ENCODE data around the gene TRABD2B.

Gene TRABD2B

DNA sequence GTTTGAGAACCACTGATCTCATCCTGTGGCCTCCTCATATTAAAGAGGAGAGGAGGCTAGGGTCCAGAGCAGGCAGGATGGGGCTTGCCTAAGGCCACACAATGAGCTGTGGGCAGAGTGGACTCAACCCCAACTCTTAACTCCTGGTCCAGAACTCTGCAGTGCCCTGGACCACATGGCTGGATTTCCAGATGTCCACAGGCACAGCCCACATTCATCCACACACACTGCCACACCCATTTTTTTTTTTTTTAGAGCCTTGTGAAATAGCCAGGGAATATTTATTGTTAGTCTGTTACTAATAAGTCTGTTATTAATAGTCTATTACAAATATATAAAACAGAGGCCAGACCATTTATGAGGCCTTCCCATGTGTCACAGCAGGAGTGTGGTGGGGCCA, 192.2 kb downstream of the TRABD2B start:
- FAIRE-seq, result no peak
- DNase-seq (ENCODE audit: low spot score), result no peak

DNA sequence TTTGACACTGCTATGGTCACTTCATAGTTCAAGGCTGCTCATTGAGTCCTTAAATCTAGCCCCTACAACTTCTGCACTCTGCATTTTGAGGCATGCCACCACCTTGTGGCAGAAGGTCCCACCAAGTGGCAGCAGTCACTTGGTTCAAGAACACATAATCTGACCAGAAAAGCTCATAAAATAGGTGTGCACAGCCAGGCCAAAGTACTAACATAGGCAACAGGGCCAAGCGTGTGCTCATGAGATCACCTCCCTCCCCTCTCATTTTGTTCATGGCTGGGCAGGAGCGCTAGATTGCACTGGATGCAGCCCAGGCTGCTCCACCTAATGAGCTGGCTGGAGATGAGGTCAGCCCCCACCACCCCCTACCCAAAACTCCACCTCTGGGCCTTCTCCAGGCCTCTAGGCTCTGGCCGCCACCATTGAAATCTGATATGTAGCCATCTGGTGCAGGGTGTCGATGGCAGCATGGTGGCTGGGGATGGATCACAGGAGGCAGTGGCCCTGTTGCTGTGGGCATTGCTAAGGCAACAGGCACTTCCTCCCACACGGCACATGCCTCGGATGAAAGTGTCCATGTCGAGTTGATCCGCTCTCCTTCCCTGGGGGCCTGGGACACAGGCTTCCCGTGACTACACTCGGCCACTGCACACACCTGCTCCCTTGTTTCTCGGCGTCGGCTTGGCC, 193.2 kb downstream of the TRABD2B start:
- FAIRE-seq (no peak), DNase-seq (ENCODE audit: low spot score) (no peak)

DNA sequence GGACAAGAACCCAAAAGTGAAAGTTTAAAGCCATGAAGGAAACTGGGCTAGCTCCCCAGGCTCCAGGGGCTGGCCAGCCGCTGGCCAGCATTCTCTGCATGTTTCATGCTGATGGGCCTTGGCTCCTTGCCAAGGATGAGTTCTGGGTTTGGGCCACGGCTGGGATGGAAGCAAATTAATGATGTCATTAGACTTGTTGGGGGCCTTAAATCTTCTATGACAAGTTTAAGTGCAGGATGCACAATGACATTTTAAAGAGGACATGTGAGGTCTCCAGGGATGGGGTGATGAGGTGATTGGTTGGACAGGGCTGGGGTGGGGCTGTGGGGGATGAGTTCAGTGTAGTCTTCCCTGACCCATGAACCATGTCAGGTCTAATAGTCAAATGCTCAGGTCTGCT, 199.6 kb downstream of the TRABD2B start:
- DNase-seq (ENCODE audit: low spot score) (peak; percentile 26), FAIRE-seq (no peak)

DNA sequence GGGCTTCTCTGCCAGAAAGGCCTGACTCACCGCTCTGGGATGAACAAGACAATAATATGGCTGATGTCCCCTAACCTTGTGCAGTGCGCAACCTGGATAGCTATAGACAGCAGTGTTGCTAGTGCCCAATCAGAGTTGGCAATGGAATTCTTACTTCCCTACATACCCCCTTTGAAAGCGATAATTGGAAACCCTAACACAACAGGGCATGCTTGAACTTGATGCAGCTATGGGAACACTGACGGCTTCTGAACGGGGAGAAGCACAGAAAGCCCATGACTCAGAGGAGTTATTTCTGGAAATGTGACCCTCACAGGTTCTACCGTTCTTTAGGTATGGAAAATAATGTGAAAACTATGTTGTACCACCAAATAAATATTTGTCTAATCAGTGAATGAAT, 200.6 kb downstream of the TRABD2B start:
- no peak for DNase-seq (ENCODE audit: low spot score)
- no peak for FAIRE-seq

DNA sequence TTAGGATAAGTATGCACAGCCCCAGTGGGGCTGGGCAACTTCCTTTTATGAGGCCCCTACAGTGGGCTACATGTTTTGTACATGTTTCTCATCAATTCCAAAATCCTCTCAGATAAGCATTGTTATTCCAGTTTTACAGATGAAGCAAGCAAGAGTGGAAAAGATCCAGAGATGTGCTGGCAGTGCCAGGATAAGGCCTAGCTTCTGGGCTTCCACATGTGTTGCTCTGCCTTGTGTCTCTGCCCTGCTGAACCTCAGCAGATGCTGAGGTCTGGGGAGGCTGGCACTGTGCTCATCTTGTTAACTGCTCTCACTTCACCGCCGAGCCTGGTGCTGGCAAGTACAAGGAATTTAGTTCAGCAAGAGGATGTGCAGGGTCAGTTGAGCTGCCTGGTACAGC, 202.1 kb downstream of the TRABD2B start:
- FAIRE-seq (no peak), DNase-seq (ENCODE audit: low spot score) (no peak)

DNA sequence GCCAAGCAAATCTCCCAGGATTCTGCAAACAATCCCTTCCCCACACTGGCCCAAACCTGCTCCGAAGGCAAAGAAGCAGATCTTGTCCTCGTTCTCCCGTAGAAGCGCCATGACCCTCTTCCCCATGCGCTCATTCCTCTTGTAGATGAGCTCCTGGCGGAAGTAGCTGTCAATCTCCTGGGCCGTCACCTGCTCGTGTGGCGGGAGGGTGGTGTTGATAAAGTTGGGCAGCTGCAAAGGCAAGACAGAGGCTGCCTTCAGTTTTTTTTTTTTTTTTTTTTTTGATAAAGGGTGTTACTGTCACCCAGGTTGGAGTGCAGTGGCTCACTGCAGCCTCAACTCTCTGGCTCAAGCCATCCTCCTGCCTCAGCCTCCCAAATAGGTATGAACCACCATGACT, 202.7 kb downstream of the TRABD2B start:
- FAIRE-seq, result no peak
- DNase-seq (ENCODE audit: low spot score), result no peak

DNA sequence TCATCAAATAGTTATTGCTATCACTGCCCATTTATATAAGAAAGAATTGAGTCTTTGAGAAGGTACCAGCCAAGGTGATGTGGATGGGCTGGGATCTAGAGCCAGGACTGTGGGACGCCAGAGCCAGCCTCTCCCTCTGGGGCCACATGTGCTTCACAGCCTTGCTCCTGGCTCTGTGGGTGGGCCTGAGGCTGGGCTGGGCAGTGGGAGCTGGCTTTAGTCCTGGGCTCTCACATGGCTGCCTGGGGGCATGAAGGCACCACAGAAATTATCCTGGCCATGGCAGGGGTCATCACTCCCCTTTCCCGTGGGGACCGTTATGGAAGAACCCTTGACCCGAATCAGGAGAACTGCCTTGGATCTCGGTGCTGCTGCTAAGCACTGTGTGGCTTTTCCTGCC, 203.1 kb downstream of the TRABD2B start:
- DNase-seq (ENCODE audit: low spot score) (no peak), FAIRE-seq (no peak)

DNA sequence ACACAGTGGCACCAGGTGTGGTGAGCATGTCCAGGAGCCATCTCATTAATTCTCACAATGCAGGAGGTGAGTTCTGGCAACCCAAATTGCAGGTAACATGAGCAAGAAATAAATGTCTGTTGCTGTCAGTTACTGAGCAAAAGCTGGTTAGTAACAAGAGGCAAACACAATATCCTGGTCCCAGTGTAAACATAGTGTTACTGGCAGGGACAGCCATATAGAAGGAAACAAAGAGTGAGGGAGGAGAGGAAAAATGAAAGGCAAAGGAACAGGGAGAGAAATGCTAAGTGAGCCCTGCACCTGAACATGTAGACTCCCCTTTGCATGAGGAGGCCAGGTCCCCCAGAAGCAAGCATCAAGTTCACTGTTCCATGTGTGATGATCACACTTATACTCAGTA, 203.6 kb downstream of the TRABD2B start:
- no peak for FAIRE-seq
- no peak for DNase-seq (ENCODE audit: low spot score)

DNA sequence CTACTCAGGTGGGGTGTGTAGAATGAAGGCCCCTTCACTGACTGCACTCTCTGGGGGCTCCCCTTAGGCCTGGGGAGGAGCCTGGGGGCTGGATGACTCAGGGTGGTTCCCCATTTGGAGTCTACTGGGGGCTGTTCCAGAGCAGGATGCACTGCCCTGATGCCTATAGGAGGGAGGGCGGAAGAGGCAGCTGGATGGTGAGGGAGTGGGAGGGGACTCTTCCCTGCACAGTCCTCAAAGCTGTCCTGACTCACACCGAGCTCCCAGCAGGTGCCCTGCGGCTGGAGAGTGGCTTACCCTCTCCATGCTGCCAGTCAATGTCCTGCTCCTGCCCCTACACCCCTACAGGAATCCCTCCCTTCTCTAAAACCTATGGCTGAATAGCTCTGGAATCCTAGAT, 204.4 kb downstream of the TRABD2B start:
- FAIRE-seq (no peak), DNase-seq (ENCODE audit: low spot score) (no peak)

DNA sequence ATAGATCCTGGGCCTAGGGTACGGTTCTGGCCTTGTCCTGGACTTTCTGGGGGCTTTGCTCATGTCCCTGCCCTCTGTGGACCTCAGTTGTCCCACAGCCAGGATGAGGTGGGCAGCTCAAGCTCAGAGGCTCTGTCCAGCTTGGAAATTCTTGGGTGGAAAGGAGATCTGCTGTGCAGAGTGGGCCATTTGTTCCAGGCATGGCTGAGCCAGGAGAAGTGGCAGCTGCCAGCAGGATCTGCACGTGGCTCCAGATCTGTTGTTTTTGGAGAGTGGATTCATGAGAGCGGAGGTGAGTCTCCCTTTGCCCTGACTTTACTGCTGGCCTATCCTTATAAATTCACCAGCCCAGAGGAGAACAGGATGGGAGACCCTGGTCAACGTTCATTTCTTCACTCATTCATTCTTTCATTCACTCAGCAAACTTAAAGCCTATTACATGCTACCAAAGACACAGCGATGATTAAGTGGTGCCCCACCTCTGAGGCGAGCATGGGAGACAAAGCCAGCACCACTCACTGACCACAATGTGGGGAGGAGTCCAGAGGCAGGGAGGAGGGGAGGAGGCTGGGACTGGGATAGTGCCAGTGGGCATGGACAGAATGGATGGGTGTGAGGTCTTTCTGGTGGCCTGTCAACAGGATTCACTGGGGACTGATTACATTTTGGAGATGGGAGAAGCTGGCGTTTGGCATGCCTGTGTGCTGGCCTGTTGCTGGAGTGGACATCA, 205.1 kb downstream of the TRABD2B start:
- no peak for FAIRE-seq

DNA sequence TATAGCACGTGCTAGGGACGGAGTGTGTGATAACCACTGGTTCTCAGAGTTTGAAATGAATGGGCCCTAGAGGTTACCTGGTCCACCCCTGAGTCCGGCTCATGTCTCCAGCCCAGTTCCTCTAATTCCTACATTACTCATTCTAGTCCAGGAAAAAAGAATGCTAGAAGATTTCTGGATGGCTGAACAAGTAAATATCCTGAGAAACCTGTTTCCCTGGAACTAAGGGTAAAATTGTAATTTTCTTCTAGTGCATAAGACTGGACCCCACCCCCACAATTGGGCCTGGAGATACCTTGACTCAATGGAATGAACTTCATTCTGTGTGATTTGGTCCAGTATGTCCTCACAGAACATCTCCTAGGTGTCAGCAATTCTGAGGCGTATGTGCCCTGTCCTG, 208.4 kb downstream of the TRABD2B start:
- FAIRE-seq, result no peak
- no peak for DNase-seq (ENCODE audit: low spot score)

More for the DNA sequence above, 205.1 kb downstream of the TRABD2B start:
- DNase-seq (ENCODE audit: low spot score), result no peak

DNA sequence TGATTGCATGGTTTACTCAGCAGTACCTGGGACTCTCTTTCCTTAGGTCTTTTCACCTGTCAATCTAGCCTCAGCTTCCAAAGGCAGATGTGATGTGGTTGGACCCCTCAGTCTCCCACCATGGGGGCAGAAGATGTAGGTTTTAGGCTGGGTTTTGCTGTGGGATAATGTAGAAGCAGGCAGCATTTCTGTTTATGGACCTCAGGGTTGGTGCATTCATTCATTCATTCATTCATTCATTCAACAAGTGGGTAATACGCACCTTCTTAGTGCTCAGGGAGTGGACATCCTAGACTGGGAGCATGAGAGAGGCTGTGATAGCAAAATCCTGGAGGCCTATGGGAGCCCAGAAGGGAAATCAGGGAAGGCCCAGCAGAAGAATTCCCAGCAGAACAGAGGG, 209.6 kb downstream of the TRABD2B start:
- no peak for DNase-seq (ENCODE audit: low spot score)
- FAIRE-seq, result no peak

DNA sequence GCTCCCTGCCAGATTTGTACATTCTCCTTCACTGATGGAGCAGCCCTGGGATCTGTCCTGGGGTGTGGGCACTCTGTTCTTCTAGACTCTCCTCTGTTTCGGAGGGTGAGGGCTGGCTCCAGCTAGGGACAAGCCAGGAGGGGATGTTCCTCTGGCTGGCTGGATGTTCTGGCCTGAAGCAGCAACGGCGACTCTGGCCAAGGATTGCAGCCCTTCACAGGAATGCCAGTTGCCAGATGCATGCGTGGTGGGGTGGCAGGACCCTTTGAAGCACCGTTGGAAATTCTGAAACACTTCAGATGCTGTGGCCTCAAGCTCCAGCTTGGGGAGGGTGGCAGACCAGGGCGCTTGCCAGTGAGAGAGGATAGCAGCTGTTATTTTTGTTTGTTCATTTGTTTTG, 210.9 kb downstream of the TRABD2B start:
- DNase-seq (ENCODE audit: low spot score) (no peak), FAIRE-seq (no peak)

DNA sequence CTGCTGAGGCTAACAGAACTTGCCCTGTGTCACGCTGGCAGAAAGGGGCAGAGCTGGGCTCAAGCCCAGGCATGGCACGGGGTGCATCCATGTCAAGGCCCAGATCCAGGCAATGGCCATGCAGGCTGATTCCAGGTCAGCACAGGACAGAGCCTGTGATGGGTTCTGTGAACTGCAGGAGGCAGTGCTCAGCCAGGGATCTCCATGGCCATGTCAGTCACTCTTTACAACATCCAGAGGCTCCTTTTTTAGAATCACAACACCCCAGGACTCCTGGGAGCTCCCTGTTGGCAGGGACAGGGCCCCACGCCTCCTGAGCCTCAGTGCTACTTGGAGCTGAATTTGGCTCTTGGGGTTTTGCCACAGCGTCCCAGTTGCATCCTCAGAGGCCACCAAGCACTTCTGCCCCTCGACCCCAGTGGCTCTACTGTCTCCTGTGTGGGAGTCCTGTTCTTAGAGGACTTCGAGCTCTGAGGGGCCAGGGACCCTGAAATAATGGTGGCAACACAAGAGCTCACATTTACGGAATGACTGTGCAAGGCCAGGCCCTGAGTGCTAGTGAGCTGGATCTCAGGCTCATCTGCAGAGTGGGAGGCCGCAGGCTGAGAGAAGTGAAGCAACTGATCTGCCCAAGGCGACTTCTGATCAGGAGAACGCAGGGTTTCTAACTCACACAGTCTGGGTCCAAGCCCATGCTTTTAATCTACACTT, 211.5 kb downstream of the TRABD2B start:
- FAIRE-seq, result no peak
- DNase-seq (ENCODE audit: low spot score), result no peak

DNA sequence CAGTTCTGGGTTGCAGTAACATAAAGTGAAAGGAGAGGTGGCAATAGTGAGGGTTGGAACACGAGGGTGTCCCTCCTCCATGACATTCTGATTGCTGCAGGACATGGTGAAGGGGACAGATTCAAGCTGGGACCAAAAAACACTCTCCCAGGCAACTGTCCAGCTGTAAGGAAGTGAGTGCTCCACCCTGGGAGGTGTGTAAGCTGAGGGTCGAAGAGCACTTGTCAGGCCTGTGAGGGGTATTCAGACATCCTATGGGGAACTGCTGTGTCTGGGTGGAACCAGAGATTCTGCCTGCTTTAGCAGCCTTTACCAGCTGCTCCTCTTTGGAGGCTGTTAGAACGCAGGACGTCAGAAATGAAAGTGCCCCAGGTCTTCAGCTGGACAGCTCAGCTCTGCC, 212.1 kb downstream of the TRABD2B start:
- DNase-seq (ENCODE audit: low spot score) (no peak), FAIRE-seq (no peak)

DNA sequence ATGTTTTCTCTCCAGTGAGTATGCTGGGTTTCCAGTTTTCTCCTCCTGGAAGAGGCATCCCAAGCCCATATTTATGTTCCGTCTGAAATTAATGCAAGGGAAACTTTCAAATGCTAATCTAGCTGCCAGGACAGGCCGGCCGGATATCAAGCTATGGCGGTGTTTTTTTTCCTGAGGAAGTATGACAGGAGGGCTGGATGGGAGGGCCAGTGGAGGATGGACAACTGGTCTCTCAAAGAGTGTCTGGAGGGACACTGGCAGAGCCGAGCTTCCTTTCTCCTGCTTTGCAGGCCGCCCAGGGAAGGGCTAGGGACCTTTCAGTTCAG, 212.7 kb downstream of the TRABD2B start:
- FAIRE-seq, result no peak
- DNase-seq (ENCODE audit: low spot score), result no peak

DNA sequence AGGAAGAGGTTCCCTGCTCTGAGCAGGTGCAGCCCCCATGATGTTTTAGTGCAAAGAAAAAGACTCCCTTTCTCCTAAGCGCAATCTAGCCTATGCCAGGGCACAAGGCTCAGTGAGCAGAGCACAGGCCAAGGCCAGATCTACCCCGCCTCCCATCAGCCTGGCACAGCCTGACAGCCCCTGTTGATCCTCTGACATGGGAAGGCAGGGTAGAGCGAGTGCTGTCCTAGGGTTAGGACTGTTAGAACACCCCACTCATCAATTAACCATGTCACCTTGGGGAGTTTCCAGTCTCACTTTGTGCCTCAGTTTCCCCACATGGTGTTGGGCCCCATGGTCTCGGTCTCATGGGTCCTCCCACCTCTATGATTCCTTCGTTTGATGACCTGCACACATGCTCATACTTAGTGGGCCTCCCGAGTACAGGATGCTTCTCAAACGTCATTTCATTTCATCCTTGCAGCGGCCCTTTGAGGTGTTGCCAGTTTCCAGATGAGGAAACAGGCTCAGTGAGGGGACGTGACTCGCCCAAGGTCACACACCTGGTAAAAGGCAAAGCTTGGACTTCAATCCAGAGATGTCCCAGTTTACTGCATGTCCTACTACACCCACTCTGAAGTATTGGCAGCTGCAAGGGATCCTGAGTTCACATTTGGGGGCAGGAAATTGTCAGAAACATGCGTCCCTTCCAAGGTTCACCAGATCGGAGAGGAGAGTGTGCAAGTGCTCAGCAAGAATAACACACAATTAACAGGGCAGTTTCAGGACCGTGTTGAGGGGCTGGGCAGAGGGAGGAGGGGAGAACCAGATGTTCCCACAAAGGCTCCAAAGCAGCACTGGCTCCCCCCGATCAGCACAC, 213.3 kb downstream of the TRABD2B start:
- DNase-seq (ENCODE audit: low spot score), result no peak

DNA sequence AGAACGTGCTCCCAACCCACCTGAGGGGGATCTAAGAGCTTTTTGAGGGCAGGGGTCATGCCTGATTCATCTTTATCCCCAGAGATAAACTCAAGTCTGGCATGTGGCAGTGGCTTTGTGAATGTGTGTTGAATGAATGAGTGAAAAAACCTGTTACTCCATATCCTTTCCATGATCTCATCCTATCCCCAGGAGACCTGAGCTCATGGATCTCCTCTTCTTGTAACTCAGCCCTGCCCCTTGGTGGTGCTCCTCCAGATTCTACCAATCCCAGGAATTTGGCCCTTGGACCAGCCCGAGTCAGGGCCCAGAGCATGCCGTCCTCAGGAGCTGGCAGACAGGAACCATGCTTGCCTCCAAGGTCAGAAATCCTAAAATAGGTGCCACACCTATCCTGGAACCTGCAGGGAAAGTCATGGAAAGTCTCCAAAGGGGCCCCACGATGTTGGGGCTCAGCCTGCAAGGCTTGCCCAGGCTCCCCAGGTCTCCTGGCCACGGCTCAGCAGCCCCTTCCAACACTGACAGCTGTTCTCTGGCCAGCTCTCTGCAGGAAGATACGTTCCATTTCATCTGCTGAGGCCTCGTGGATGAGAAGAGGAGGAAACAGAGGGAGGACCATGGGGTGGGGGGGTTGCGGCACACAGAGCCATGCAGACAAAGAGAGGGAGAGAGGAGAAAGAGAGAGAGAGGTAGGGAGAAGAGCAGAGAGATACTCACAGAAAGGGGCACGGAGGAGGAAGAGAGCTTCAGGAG, 214.6 kb downstream of the TRABD2B start:
- peak; percentile 27 for DNase-seq (ENCODE audit: low spot score)
- FAIRE-seq, result no peak

More for the DNA sequence above, 213.3 kb downstream of the TRABD2B start:
- FAIRE-seq, result no peak

DNA sequence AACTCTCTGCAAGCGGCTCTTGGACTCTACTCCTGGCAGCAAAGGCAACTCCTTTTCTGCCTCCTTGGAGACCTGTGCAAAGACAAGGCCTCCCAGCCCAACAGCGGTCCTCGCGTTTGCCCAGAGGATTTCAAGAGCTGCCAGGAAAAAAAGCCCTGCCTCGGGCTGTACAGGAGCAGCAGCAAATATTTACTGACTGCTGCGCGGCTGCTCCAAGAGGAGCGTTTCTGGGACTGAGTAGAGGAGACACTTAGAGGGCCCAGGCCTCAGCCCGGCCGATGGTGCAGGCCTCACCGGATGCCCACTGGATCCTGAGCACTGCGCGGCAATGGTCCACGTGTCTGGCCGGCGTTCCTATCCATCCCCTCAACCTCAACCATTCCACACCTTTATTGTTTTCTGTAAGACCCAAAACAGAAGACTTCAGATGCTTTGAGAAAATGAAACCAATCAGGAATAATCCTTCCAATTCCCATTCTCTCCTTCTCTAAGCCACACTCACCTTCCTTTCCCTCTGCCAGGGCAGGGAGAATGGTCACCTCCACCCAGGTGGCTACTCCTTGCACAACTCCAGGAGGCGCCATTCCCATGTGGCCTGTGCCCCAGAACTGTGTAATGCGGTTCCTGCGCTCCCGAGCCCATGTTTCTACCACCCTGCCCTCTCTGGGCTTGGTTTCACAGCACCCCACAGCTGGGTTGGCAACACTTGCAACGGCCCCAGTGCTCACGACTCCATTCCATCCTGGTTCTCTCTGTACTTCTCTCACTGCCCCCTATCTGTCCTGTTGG, 215.8 kb downstream of the TRABD2B start:
- FAIRE-seq, result no peak
- DNase-seq (ENCODE audit: low spot score), result no peak

DNA sequence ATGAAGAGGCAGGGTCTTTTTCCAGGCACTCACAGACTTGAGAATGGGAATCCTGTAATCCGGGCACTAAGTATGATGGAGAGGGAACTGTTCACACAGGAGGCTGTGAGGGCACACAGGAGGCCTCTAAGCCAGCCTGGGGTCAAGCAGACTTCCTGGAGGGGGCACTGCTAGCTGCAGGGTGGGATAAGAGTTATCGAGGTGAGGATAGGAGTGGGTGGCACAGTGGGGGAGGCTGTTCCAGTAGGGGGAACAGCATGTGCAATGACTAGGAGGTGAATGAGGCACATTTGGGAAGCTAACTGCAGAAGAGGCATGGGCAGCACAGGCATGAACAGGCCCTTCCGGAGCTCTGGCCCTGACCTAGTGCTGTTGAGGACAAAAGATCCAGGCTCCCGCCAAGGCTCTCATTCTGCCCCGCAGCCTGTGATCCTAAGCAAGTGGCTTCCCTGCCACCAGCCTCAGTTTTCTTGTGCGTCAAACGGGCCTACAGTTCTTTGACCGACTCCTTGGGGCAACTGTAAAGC, 216.7 kb downstream of the TRABD2B start:
- no peak for DNase-seq (ENCODE audit: low spot score)
- FAIRE-seq, result no peak
